ENCODE data around the gene CCR8.

CCR8 gene, protein sequence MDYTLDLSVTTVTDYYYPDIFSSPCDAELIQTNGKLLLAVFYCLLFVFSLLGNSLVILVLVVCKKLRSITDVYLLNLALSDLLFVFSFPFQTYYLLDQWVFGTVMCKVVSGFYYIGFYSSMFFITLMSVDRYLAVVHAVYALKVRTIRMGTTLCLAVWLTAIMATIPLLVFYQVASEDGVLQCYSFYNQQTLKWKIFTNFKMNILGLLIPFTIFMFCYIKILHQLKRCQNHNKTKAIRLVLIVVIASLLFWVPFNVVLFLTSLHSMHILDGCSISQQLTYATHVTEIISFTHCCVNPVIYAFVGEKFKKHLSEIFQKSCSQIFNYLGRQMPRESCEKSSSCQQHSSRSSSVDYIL

DNA sequence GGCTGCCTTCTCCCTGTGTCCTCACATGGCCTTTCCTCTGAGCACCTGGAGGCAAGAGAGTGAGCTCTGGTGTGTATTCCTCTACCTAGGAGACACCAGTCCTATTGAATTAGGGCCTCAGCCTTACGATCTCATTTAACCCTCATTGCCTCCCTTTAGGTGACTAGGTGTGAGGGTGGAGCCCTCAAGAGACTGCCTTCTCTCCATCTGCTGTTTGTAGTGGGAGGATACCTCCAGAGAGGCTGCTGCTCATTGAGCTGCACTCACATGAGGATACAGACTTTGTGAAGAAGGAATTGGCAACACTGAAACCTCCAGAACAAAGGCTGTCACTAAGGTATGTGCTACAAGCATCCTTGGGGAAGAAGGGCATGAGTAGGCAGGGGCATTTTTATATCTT, at the start of gene CCR8:
Gene CCR8 (plus strand): TSS at position 217 of the 400 bp plus-strand sequence. CDS start 2,623 bp downstream, outside the sequence.
- no peak for DNase-seq (ENCODE audit: low read depth in 2 of 2, low spot score in 1 of 2)

DNA sequence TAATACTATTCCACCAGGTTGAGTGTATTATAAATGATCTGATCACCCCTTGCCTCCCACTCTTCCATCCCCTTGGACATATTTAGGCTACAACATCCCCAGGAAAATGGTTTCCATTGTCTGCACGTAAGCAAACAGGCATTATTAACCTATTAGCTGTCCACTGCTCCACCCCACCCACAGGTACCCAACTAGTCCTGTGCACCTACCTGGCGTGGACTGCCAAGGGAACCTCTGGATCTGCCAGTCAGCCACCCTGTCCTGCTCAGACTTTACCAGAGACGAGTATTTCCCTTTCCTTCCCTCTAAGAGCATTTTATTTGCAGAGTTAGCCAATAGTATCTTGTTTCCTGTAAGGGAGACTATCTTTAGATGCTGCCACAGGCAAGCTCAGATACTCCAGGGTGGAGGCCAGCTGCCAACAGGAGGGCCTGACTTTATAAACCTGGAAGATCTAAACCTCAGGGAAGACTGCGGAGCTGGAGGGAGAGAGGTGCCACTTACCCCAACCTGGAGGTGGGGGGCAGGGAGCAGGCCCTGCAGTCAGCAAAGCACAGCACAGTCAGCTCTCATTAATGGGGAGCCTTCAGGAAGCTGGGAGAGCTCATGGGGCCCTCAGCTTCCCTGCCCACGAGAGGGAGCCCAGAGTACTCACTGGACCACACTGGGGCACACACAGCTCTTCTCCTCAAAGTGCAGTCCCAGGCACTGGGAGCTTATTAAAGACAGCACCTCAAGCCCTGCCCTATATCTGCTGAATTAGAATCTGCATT, 49.6 kb upstream of the CCR8 start, which contains the start of gene CX3CR1:
Gene CX3CR1 (minus strand): TSS at position 292 of the 773 bp plus-strand sequence. CDS start 13,527 bp downstream, outside the sequence.
- DNase-seq (ENCODE audit: low read depth in 2 of 2, low spot score in 1 of 2), result no peak

DNA sequence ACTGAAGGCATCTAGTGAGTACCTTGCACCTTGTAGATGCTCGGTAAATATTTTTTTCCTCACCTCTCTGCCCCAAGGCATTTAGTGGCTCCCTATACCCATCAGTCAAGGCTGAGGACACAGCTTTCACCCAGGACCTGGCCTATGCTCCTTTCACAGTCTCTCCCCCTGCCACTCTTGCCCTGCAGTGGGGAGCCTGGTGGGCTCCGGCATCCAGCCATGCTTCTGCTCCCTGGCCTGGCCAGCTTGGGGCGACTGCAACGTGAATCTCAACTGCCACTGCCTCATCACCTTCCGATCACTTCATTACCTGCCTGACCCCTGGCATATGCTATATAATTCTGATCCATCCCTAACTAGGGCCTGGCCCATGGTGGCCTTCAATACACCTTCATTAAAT, 48.9 kb upstream of the CCR8 start:
- DNase-seq (ENCODE audit: low read depth in 2 of 2, low spot score in 1 of 2), result no peak

DNA sequence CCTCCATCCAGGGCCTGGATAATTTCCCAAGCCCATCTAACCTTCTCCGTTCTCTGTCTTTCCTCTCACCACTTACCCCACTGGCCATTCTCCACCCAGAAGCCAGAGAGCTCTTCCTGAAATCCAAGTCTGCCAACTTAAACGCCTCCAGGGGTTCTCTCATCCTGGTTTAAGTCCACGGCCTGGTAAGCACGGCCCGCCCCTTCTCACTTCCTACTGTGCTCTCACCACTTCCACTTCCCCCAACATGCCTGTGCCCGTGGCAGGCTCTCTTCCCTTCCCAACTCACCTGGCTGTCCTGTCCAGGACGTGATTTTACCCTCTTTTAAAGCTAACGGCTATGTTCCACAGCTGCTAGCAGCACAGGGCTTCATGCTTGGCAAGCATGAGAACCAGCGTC, 48.0 kb upstream of the CCR8 start:
- no peak for DNase-seq (ENCODE audit: low read depth in 2 of 2, low spot score in 1 of 2)

DNA sequence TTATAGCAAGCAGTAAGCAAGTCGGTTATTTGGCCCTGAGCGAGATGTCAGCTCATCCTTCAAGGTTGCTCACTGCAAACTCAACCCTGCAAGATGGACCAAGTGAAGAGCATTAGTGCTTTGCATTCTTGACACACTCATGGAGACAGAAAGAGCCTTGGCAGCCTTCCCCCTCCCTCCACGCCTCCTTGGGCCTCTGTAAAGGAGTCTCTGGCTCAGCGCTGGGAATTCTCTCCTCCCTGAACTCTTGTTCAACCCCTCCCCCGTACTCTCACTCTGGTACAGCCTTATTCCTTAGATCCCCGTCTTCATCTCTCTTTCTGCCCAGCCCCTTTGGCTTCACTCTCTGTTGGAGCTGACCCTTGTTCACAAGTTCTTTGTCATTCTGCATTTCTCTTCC, 47.5 kb upstream of the CCR8 start:
- no peak for DNase-seq (ENCODE audit: low read depth in 2 of 2, low spot score in 1 of 2)

DNA sequence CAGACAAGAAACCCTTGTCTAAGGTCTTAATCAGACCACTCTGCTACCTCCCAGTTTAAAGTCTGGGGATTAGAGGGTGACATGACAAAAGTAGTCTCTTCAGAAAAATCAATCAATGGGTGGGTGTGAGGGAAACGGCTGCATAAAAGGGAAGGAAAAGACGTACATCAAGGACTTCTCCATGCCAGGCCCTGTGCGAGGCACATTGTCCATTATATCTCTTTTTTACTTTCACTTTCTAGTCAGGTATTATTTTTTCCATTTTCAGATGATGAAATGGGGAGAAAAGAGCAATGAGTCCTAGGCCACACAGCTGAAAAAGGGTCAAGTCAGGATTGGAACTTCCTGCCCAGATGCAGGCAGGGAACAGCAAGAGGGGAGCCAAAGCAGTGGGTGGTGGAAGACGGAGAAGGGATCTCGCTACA, 45.0 kb upstream of the CCR8 start:
- DNase-seq (ENCODE audit: low read depth in 2 of 2, low spot score in 1 of 2), result no peak

DNA sequence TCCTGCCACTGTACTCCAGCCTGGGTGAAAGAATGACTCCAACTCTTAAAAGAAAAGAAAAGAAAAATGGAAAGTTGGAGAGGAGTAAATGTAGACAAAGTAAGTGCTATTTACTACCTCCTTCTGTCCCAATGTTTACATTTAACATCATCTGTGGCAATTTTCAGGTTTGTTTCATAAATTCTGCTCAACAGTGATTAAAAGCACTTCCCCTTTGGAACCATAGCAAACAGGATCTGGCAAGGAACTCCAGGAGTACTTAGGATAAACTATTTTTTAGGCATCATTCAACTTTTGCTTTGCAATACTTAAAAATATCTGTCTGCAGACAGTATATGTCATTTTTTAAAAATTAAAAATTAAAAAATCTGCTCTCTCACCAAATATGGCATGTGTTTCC, 44.2 kb upstream of the CCR8 start:
- DNase-seq (ENCODE audit: low read depth in 2 of 2, low spot score in 1 of 2), result no peak

DNA sequence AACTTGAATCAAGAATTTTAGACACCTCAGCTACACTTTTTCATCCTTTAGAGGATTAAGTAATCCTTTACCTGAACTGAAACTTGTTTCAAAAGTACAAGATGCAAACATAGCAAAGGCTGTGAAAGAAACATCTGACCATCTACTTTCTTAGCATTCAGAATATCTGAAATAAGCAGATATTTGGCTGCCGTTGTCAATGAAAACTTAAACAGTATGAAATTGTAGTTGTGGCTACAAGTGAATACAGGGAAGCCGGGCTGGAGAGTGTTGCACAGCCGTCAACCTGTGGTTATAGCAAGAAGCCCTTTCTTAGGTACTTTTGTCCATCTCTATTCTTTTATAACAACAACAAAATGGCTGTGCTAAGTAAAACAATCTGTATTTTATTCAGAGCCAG, 42.7 kb upstream of the CCR8 start:
- no peak for DNase-seq (ENCODE audit: low read depth in 2 of 2, low spot score in 1 of 2)

DNA sequence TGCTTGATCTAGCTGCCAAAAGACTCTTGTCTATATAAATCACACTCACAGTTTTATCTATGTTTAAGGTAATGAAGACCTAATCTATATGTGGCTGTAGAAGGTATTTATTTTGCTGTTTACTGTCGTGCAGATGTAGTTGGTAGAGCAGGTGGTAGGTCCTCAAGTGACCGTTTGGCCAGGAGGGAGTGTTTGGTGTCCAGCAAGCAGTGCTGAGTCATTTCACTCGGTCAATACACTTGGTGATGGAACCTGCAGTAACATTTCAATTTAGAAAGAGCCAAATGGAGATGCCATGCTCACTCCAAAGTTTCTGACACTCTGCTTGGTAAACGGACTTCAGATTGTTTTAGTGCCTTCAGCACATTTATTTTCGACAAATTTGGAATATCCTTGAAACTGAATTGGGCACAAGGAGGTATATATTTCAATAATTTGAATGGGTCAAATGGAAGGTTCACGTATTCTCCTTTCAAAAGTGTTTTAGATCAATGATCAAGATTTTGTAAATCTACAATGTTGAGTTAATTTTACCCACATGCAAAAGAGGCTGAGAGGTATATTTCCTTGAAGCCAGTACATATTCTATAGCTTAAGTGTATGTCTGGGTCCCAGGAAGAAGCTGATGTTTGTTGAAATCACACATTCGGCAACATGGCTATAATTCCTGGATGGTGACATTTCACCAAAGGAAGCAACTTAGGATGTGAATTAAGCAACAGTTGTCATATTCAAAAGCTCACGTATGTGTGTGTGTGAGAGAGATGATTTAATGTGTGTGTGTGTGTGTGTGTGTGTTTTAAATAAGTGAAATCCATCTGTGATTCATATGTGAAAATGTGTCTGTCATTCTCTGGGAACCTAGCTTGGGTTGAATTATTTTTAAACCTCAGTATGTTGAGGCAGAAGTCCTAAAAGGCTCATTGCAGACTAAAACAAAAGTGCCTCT, 42.0 kb upstream of the CCR8 start:
- no peak for DNase-seq (ENCODE audit: low read depth in 2 of 2, low spot score in 1 of 2)

DNA sequence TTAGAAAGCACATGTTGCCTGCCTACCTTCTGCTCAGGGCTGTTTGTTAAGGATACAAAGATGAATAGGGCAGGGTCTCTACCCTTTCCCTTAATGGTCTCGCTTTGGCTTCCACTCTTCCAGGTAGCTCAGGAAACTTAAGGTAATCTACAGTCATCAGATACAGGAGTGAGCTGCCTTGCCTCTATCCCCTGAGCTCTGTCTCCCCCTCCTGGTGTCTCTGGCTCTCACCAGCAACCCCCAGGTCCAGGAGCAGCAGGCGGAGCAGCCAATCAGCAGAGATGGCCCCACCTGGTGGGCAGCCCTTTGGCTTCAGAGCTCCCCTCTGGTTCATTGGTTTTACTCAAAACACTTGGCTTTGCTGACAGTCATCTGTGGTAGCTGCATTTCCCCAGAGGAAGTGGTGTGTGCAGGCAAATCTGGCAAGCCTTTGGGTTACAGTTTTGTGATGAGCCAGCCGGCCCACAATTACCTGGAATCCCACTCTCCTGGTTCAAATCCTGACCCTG, 41.2 kb upstream of the CCR8 start:
- DNase-seq (ENCODE audit: low read depth in 2 of 2, low spot score in 1 of 2), result peak; percentile 53 to 68

DNA sequence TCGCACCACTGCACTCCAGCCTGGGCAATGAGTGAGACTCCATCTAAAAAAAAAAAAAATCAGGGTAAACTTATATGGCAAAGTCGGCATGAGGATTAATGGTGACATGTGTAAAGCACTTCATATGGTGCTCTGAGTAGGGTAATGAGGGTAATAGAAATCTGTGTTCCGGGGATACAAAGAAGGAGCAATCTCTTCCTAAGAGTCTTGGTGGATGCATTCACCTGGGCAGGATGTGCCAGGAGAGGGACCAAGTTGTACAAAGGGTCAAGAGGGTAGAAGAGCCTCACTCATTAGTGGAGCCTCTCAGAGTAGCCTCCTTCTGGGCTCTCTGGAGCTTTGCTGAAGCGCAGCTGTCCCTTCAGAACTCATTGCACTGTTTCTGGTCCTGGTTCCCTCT, 40.4 kb upstream of the CCR8 start:
- no peak for DNase-seq (ENCODE audit: low read depth in 2 of 2, low spot score in 1 of 2)

DNA sequence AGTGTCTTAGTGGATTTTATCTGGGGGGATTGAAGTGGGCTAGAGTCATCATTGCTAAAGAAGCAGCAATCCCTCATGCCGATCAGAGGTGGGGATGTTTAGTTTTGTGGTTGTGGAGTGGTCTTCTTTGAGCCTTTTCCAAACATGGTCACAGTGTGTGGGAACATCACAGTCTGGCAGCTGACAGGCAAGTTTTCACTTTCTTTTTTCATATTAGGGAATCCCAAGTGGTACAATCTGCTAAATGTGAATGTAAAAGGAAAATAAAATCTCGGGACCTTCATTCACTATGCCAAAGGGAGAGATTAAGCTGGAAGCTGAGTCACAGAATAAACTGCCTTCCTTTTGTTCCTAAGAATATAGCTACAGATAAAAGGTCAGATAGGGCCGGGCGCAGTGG, 39.3 kb upstream of the CCR8 start:
- DNase-seq (ENCODE audit: low read depth in 2 of 2, low spot score in 1 of 2), result no peak

DNA sequence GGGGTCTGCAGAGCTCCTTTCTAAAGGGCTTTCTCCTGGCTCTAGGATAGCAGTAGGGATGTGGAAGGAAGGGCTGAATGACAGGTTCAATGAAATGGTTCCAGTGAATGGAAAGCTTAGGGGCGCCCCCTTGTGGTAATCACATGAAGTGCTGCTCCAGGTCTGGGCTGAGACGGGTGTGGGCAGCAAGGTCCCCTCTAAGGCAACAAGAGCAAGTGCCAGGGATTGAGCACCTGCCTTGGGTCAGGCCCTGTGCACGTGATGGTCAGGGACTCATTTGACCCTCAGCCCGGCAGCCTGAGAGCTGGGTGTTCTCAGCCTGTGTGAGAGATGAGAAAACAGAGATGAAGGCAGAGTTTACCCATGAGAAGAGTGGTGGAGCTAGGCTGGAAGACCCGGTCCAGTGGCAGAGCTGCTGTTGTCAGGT, 37.6 kb upstream of the CCR8 start:
- peak; percentile 64 to 72 for DNase-seq (ENCODE audit: low read depth in 2 of 2, low spot score in 1 of 2)

DNA sequence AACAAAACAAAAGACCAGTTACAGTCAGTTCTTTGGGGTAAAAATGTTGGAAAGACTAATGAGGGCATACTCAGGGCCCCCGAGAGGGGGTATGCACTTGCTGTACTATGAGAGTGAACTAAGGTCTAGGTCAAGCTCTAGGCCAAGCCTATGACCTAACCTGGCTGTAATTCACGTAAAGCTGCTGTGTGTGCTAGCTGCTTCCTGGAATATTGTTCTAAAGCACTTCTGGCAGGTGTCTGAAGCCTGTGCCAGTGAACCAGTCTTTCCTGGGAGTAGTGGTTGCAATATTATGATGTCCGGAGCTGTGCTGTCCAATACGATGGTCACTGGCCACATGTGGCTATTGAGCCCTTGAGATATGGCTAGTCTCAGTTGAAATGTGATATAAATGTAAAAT, 36.5 kb upstream of the CCR8 start:
- no peak for DNase-seq (ENCODE audit: low read depth in 2 of 2, low spot score in 1 of 2)

DNA sequence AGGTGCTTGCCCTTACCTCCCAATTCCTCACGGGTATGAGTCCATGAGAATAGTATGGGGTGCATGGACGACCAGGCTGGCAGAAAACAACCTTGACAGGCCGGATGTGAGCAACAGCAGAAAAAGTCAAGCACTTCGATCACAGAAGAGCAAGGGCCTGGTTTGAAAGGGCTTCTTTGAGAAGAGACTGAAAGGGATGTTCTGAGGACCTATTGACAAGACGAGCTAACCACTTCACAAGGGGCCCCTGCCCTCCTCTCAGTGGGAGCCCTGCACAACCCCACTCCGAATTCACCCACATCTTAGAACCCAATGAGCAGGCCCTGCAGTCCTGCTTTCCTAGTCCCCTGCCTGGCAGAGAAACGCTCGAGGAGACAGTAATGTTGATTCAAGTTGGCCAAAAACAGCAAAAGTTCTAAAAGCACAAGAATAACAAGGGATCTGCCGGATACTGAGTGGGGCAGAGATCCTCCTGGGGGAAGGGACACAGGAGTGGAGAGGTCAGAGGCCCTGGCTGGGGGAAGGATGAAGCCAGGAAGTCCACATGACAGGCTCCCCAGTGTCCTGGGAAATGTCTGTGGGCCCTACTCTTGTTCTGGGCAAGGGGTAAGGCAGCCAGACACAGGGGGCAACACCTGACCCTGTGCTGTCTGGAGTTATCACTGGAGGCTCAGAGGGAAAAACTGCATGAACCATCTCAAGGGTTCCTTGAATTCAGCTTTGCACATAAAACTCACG, 34.9 kb upstream of the CCR8 start:
- DNase-seq (ENCODE audit: low read depth in 2 of 2, low spot score in 1 of 2), result no peak

DNA sequence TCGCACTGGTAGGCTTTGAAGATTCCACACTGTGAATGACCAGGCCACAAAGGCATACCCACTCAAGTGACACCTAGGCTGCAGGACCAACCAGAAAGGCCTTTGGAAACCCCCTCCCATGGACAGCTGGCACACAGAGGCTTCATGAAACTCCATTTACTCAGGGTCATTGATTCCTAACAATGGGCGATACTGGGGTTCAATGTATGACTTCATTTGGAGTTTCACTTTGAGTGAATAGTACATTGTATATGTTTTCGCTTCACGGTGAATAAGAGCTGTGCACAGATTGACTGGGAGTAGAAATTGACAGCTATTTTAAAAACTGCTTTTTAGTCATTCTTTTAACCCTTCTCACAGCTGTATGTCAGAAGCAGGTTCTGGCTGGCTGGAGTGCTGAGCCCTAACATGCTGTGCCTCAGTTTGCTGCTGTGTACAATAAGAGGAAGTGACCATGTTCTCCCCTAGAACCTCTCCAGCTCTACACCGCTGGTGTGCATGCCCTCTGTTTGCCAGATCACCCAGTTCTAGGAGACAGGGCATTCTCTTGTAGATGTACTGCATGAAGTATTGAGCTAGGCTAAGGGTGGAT, 34.2 kb upstream of the CCR8 start:
- no peak for DNase-seq (ENCODE audit: low read depth in 2 of 2, low spot score in 1 of 2)

DNA sequence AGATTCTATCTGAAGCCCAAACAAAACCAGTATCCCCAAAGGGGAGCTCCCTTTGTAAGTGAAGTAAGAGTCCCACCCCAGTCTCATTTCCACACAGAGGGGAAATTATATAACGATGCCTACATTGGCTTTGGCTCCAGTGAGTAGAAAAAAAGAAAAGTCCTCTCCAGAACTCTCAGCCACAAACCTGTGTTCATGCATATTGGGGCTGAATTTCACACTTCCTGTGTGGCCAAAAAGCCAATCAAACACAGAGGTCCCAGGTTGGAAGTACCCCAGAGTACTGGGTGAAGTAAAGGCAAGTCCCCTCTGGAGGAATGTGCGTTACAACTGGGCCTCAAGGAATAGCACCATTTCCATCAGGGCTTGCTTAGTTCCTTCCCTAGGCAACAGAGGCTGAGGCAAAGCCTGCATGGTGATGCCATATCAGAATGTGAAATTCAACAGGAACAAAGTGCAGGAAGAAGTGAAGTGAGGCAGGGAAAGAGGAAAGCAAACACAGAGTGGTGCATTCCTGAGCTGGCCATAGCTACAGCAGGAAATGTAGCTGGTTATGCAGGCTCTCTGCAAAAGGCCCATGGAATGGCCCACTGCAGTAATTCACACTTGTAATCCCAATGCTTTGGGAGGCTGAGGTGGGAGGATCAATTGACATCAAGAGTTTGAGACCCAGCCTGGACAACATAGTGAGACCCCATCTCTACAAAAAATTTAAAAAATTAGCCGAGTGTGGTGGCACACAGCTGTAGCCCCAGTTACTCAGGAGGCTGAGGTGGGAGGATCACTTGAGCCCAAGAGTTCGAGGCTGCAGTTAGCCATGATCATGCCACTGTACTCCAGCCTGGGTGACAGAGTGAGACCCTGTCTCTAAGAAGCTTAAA, 33.1 kb upstream of the CCR8 start:
- DNase-seq (ENCODE audit: low read depth in 2 of 2, low spot score in 1 of 2), result no peak

DNA sequence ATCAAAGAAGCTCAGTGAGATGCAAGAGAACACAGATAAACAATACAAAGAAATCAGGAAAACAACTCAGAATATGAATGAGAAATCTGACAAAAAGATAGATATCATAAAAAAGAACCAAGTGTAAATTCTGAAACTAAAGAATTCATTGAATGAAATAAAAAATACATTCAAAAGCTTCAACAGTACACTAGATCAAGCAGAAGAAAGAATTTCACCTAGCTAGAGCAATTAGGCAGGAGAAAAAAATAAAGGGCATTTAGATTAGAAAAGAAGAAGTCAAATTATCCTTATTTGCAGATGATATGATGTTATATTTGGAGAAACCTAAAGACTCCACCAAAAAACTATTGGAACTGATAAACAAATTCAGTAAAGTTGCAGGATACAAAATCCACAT, 30.2 kb upstream of the CCR8 start:
- DNase-seq (ENCODE audit: low read depth in 2 of 2, low spot score in 1 of 2), result no peak

DNA sequence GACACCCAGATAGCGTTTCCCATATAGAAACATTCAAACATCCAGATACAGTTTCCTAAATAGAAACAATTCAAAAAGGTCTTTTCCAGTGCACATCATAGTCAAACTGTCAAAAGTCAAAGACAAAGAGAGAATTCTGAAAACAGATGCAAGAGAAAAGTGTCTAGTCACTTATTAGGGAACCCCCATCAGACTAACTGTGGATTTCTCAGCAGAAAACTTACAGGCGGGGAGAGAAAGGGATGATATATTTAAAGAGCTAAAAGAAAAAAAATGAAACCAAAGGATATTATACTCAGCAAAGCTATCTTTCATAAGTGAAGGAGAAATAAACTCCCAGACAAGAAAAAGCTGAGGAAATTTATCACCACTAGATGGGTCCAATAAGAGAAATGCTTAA, 27.3 kb upstream of the CCR8 start:
- no peak for DNase-seq (ENCODE audit: low read depth in 2 of 2, low spot score in 1 of 2)
